ENCODE measurements around the gene LNPEP.

Gene LNPEP

DNA sequence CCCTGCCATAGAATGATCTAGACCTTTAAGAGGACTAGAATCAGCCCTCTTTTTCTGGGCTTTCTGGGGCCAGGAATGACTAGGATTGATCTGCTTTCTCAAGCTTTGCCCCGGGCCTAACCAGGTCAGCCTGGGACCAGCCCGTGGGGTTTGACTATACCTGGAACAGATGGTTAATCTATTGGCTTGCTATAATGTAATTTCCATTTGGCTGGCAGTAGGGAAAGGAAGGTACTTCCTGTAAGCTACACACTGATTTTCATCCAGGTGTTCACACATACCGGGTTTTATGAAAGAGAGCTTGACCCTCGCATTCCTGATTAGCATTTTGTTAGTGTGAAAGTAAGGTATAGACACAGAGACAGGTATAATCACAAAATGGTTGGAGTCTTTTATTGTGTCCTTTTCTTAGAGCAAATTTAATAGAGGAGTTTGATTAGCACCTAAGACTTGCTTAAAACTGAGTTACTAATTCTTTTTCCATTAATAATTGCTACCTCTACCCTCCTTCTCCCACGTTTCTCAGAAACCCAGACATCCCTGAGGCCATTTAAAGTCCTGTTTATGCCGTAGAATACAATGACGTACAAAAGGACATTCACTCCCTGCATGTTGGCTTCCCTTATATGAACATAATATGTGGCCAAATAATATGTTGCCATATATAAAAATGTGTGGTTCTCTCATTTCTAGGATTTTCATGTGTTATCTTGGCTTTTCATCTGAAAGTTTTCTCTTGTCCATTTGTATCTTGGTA lies 17.3 kb downstream of the LNPEP start:
- DNase-seq (ENCODE audit: low read depth in 1 of 2, low spot score in 1 of 2), result peak in 1 of 2 experiments; percentile 55
- in situ Hi-C loops (cut with HindIII; ENCODE audit: low pct_unique_long_range_greater_than_20kb, low sequenced_read_pairs), result no loop called here
- TF ChIP-seq JUND (IDR thresholded peaks at IDR 0.05; ENCODE audit: low read depth), result no peak

DNA sequence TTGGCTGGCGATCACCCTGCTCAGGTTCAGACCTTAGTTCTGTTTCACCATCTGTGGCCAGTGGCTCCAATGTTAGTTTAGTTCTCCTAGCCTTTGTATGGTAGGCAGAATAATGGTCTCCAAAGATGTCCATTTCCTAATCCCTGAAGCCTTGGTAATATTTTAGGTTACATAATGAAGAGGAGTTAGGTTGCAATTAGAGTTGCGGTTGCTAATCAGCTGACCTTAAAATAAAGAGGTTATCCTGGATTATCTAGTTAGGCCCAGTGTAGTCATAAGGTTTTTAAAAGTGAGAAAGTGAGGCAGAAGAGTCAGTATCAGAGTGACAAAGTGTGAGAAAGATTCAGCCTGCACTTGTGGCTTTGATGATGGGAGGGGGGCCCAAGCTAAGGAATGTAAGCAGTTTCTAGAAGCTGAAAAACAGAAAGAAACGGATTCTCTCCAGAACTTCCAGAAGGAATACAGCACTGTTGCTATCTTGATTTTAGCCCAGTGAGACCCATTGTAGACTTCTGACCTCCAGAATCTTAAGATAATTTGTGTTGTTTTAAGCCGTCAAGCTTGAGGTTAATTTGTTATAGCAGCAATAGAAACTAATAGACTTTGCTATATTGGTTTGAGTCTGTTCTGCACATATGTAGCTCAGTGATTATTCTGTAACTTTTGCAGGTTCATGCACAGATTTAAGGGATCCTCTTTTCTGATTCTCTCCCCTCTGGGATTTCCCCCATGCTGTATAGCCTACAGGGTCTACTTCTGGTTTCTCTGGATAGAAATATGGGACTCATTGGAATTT lies 21.6 kb downstream of the LNPEP start:
- DNase-seq (ENCODE audit: low read depth in 1 of 2, low spot score in 1 of 2), result no peak
- in situ Hi-C loops (cut with HindIII; ENCODE audit: low pct_unique_long_range_greater_than_20kb, low sequenced_read_pairs), result no loop called here

DNA sequence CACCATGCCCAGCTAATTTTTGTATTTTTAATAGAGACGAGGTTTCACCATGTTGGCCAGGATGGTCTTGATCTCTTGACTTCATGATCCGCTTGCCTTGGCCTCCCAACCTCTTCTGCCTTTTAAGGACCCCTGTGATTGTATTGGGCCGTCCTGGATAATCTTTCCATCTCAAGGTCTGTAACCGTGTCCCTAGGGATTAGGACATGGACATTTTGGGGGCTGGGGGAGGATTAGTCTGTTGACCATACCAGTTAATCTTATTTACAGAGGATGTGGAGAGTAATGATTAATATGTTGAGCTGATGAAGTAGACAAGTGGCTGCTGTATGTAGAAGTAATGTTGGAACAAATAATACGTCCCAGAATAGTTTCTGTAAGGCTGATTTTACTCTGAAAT lies 23.1 kb downstream of the LNPEP start:
- in situ Hi-C loops (cut with HindIII; ENCODE audit: low pct_unique_long_range_greater_than_20kb, low sequenced_read_pairs), result no loop called here
- peak; percentile 76; the same call in 1 of the 2 replicates for TF ChIP-seq JUND (IDR thresholded peaks at IDR 0.05; ENCODE audit: low read depth)
- peak in 1 of 2 experiments; percentile 65 for DNase-seq (ENCODE audit: low read depth in 1 of 2, low spot score in 1 of 2)

More for the DNA sequence above, 21.6 kb downstream of the LNPEP start:
- no peak for TF ChIP-seq JUND (IDR thresholded peaks at IDR 0.05; ENCODE audit: low read depth)

DNA sequence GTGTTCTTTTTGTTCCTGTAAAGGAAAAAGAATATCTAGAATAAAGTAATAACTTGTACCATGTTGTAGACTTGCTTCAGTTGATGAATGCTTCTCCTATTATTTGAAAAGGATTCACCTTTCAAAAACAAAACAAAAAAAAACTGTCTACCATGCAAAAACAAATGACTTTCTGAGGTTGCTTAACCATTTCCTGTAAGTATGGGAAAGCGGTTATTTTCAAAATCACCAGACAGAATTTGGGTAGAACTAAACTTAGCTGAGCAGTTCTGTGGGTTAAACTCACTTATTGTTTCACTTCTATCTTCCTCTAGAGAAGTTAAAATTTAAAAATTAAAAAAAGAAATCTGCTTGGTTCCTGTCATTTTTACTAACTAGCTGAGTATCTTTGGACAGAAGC lies 25.2 kb downstream of the LNPEP start:
- in situ Hi-C loops (cut with HindIII; ENCODE audit: low pct_unique_long_range_greater_than_20kb, low sequenced_read_pairs), result no loop called here
- no peak for TF ChIP-seq JUND (IDR thresholded peaks at IDR 0.05; ENCODE audit: low read depth)
- DNase-seq (ENCODE audit: low read depth in 1 of 2, low spot score in 1 of 2), result no peak

DNA sequence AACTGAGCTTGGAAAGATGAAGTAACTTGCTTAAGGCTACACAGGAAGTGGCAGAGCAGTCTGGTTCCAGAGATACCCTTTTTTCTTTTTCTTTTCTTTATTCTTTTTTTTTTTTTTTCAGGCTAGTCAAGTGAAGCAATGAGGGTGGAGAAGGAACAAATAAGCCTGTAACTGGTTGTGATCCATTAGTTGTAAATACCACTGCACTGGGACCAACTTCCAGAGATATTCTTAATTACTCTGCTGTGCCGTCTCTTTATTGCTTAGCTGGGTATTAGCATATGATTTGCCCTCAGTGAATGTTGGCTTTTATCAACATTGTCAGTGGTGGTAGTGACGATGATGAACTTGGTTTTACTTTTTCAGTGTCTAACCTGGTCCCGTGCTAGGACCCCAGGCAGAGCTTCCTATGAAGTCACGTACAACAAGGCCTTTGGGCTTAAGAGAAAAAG lies 26.7 kb downstream of the LNPEP start:
- no peak for TF ChIP-seq JUND (IDR thresholded peaks at IDR 0.05; ENCODE audit: low read depth)
- in situ Hi-C loops (cut with HindIII; ENCODE audit: low pct_unique_long_range_greater_than_20kb, low sequenced_read_pairs), result no loop called here
- no peak for DNase-seq (ENCODE audit: low read depth in 1 of 2, low spot score in 1 of 2)

DNA sequence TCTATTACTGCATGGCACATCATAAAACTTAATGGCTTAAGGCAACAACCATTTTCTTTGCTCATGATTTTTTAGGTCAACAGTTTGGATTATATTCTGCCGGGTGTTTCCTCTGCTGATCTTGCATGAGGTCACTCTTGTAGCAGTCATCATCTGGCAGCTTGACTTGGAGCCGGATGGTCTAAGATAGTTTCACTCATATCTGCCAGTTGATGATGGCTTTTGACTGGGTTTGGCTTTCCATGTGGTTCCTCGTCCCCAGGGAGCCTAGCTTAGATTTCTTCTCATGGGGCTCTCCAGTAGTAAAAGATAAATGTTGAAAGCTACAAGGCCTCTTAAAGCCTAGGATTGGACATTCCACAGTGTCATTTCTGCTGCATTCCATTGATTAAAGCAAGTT lies 27.4 kb downstream of the LNPEP start:
- TF ChIP-seq JUND (IDR thresholded peaks at IDR 0.05; ENCODE audit: low read depth), result no peak
- no peak for DNase-seq (ENCODE audit: low read depth in 1 of 2, low spot score in 1 of 2)
- in situ Hi-C loops (cut with HindIII; ENCODE audit: low pct_unique_long_range_greater_than_20kb, low sequenced_read_pairs), result no loop called here

DNA sequence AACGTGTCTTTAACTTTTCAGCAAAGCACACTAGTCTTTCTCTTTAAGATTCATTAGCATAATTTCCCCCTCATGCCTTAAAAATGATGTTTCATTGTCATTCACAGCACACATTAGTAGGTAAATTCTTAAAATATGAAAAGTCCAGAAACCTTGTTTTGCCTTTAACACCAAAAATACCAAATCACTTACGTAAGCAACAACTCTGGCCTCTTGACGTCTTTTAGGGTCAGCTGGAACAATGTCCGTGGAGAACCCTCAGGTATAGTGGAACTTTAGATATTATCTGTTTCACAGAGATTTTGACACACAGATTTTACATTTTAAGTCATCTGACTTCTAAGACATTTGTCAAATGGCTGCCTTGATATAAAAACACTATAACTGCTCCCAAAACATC lies 30.9 kb downstream of the LNPEP start:
- no peak for DNase-seq (ENCODE audit: low read depth in 1 of 2, low spot score in 1 of 2)
- TF ChIP-seq JUND (IDR thresholded peaks at IDR 0.05; ENCODE audit: low read depth), result no peak
- in situ Hi-C loops (cut with HindIII; ENCODE audit: low pct_unique_long_range_greater_than_20kb, low sequenced_read_pairs), result no loop called here

DNA sequence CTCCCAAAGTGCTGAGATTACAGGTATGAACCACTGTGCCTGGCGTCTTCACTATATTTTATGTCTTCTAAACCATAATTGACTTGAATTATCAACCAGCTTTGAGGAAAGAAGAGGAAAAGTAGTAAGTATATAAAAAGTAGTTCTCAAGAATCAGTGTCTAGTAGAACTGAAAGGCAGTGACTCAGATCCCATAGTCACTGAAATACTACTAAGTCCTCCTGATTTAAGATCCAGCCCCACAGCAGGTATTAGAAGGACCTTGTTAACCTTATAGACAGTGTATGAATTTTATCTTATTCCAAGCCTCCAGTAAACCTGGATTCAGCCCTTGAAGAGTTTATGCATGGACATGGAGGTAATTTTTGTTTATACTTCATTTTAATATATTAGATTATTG lies 31.5 kb downstream of the LNPEP start:
- in situ Hi-C loops (cut with HindIII; ENCODE audit: low pct_unique_long_range_greater_than_20kb, low sequenced_read_pairs), result no loop called here
- TF ChIP-seq JUND (IDR thresholded peaks at IDR 0.05; ENCODE audit: low read depth), result no peak
- DNase-seq (ENCODE audit: low read depth in 1 of 2, low spot score in 1 of 2), result no peak

DNA sequence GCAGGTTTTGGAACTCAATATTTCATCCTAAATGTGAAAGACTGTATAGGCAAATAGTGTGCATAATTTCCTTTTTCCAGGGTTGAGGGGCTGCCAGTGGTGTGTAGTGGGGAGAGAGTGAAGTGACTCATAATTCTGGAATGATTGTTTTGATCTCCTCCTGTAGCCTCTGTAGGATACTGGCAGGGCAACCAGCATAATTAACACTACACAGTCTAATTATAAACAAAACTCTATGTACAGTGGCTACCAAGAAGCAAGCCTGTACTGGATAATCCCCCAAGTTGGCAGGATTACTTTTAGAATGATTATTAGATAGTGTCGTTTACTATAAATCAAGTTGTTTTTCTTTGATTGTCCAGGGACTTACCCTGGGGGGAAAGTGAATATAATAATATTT lies 32.2 kb downstream of the LNPEP start:
- no peak for DNase-seq (ENCODE audit: low read depth in 1 of 2, low spot score in 1 of 2)
- in situ Hi-C loops (cut with HindIII; ENCODE audit: low pct_unique_long_range_greater_than_20kb, low sequenced_read_pairs), result no loop called here
- TF ChIP-seq JUND (IDR thresholded peaks at IDR 0.05; ENCODE audit: low read depth), result peak; percentile 15; the same call in 1 of the 2 replicates

DNA sequence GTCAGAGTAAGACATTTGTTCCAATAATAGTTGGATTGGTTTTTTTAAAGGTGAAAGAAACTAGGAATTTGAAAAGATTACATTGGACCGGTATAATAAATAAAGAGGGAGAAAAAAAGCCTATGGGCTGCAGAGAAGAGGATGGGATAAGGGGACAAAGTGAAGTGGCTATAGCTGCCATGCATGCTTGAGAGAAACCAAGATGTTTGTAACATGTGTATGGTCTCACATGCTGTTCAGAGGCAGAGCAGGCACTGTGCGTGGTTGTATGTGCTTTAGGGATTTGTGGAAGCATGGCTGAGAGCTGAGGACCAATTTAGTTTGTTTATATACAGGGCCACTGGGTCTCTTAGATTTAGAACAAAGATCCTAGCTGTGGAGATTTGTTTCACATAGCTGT lies 32.7 kb downstream of the LNPEP start:
- DNase-seq (ENCODE audit: low read depth in 1 of 2, low spot score in 1 of 2), result no peak
- no peak for TF ChIP-seq JUND (IDR thresholded peaks at IDR 0.05; ENCODE audit: low read depth)
- in situ Hi-C loops (cut with HindIII; ENCODE audit: low pct_unique_long_range_greater_than_20kb, low sequenced_read_pairs), result no loop called here

DNA sequence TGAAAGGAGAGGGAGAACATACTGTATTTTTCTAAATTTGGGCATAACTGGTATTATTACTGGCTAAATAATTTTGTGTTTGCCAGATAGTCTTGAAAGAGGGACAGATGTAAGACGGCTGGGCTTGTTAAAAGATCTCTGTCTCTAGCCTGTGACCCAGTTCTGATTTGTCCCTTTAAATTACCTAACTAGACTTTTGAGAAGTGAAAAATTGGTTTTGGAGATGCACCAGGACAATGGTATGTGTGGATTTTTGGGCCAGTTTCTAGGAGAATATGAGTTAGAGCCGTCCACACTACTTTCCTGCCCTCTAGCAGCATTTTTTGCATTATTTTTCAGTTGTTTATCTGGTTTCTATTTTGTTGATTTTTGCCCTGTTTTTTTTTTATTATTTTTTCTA lies 33.5 kb downstream of the LNPEP start:
- in situ Hi-C loops (cut with HindIII; ENCODE audit: low pct_unique_long_range_greater_than_20kb, low sequenced_read_pairs), result no loop called here
- no peak for TF ChIP-seq JUND (IDR thresholded peaks at IDR 0.05; ENCODE audit: low read depth)
- DNase-seq (ENCODE audit: low read depth in 1 of 2, low spot score in 1 of 2), result no peak

DNA sequence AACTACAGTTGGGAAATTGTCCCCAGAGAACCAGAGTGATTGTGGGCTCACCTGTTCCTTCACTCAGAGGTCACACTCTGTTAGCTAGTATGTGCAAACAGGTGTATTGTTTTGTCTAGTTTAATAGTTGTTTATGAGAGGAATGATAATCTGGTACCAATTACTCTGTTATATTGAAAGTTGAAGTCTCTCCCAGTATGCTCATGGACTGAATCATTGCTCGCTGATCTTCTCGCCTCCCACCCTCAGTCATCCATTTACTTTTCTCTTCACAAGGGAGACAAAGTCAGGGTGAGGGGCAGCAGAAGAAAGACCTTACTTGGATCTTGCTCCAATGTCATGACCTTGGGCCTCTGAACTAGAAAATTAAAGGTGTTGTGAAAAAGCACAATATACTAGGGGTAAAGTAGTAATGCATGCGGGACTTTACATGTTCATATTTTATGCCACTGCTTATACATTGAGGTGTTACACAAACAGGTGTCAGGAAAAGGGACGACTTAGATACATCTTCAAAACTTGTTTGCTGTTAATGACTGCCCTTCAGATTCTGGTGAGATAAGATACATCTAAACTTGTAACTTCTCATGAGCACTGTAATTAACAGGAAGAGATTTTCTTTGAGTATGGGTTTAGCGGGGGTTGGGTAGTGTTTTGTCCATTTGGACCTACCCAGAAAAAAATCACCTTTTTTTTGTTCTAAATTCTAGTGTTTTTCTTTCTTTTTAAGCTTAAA lies 36.9 kb downstream of the LNPEP start:
- DNase-seq (ENCODE audit: low read depth in 1 of 2, low spot score in 1 of 2), result no peak
- TF ChIP-seq JUND (IDR thresholded peaks at IDR 0.05; ENCODE audit: low read depth), result no peak
- in situ Hi-C loops (cut with HindIII; ENCODE audit: low pct_unique_long_range_greater_than_20kb, low sequenced_read_pairs), result no loop called here

All from T47D (cell line).